WTC11 (cell line): ENCODE measurements around the gene SLC66A2. TPM values are rescaled to one million over a fixed set of nuclear protein-coding genes. Genes with fewer than 3 reads are reported as not detected.

Experiments
- ATAC-seq: fragments of 200-7000 bp; cut with Tn5 transposase; 2 replicates; pipeline ENCODE4 v1.10.0; 2021; ENCODE audit warnings: mild to moderate bottlenecking, moderate library complexity
- CTCF ChIA-PET: fragments of 300-600 bp; sonication (Branson Sonifier 250); formaldehyde crosslinking; loops from one replicate; lab custom pipeline; 2021; ENCODE audit warnings: antibody characterized with exemption; lab: Charles Lee
- POLR2A ChIA-PET: fragments of 350-600 bp; sonication (Branson Sonifier 250); formaldehyde crosslinking; loops from one replicate; lab custom pipeline; 2021; ENCODE audit warnings: antibody characterized with exemption; lab: Charles Lee
- DNase-seq: peaks from one replicate; pipeline ENCODE4 v3.0.0; 2021; ENCODE audit warnings: low spot score
- H3K27ac Mint-ChIP-seq: 2 replicates; pipeline ENCODE4 v1.8.0; 2021; ENCODE audit warnings: mixed read lengths
- H3K27me3 Mint-ChIP-seq: 2 replicates; pipeline ENCODE4 v1.8.0; 2021; ENCODE audit warnings: low read depth, mild to moderate bottlenecking, moderate library complexity, mixed read lengths
- H3K36me3 Mint-ChIP-seq: 2 replicates; pipeline ENCODE4 v1.8.0; 2021; ENCODE audit warnings: mixed read lengths
- H3K4me1 Mint-ChIP-seq: 2 replicates; pipeline ENCODE4 v1.8.0; 2022; ENCODE audit warnings: mixed read lengths
- H3K4me3 Mint-ChIP-seq: 2 replicates; pipeline ENCODE4 v1.8.0; 2021; ENCODE audit warnings: mild to moderate bottlenecking, moderate library complexity, mixed read lengths
- H3K9me3 Mint-ChIP-seq: 2 replicates; pipeline ENCODE4 v1.8.0; 2021; ENCODE audit warnings: mixed read lengths
- ATF1 ChIP-seq: sonication (generic); formaldehyde crosslinking; IDR thresholded peaks from 2 replicates; pipeline ENCODE4 v1.8.1; 2023; ENCODE audit warnings: mild to moderate bottlenecking, moderate library complexity, missing genetic modification reagents
- ATF2 ChIP-seq: sonication (generic); formaldehyde crosslinking; IDR thresholded peaks from 2 replicates; pipeline ENCODE4 v1.8.1; 2022; ENCODE audit warnings: low read depth, missing genetic modification reagents, borderline replicate concordance
- E2F1 ChIP-seq: sonication (generic); formaldehyde crosslinking; IDR thresholded peaks from 2 replicates; pipeline ENCODE4 v1.8.0; 2022; ENCODE audit warnings: mild to moderate bottlenecking, missing genetic modification reagents
- E2F4 ChIP-seq: sonication (generic); formaldehyde crosslinking; IDR thresholded peaks from 2 replicates; pipeline ENCODE4 v1.8.1; 2022; ENCODE audit warnings: low read depth, mild to moderate bottlenecking, moderate library complexity, missing genetic modification reagents, borderline replicate concordance
- GRHL2 ChIP-seq: fragments of 250-450 bp; sonication (Bioruptor Pico); IDR thresholded peaks from 2 replicates; pipeline ENCODE4 v1.8.0; 2022; ENCODE audit warnings: mild to moderate bottlenecking, moderate library complexity; ENCODE audit not compliant: insufficient replicate concordance, severe bottlenecking
- MAX ChIP-seq: sonication (generic); formaldehyde crosslinking; IDR thresholded peaks from 2 replicates; pipeline ENCODE4 v1.8.0; 2022; ENCODE audit warnings: mild to moderate bottlenecking, missing genetic modification reagents
- MYBL2 ChIP-seq: sonication (generic); formaldehyde crosslinking; IDR thresholded peaks from 2 replicates; pipeline ENCODE4 v1.8.1; 2023; ENCODE audit warnings: mild to moderate bottlenecking, moderate library complexity, missing genetic modification reagents
- NFYB ChIP-seq: sonication (generic); formaldehyde crosslinking; conservative IDR thresholded peaks from 2 replicates; pipeline ENCODE4 v1.8.0; 2022; ENCODE audit warnings: low read depth, missing genetic modification reagents
- TCF7 ChIP-seq: sonication (generic); formaldehyde crosslinking; IDR thresholded peaks from 2 replicates; pipeline ENCODE4 v1.8.0; 2022; ENCODE audit warnings: mild to moderate bottlenecking, low read depth, missing genetic modification reagents, moderate library complexity
- TP53 ChIP-seq: sonication (generic); formaldehyde crosslinking; IDR thresholded peaks from 2 replicates; pipeline ENCODE4 v1.8.1; 2023; ENCODE audit warnings: mild to moderate bottlenecking, missing genetic modification reagents
- ZBTB43 ChIP-seq: sonication (generic); formaldehyde crosslinking; IDR thresholded peaks from 2 replicates; pipeline ENCODE4 v1.8.1; 2023; ENCODE audit warnings: mild to moderate bottlenecking, missing genetic modification reagents
- ZNF317 ChIP-seq: sonication (generic); formaldehyde crosslinking; IDR thresholded peaks from 2 replicates; pipeline ENCODE4 v1.8.1; 2023; ENCODE audit warnings: low read depth, mild to moderate bottlenecking, moderate library complexity, missing genetic modification reagents, borderline replicate concordance
- ZNF425 ChIP-seq: fragments of 250-450 bp; sonication (Bioruptor Pico); conservative IDR thresholded peaks from 2 replicates; pipeline ENCODE4 v1.9.0; 2021; ENCODE audit warnings: mild to moderate bottlenecking
- total RNA-seq: library from RNA; stranded (reverse); gene quantifications from 3 replicates; pipeline ENCODE4 v1.2.3, GENCODE V29; 2021

Gene SLC66A2
- total RNA-seq, 1 experiment from 2014 or later: 20.9 TPM

GRCh38 chr18:79953971-79954651 is 2.7 kb upstream of the SLC66A2 start:
- H3K4me1 Mint-ChIP-seq: peaks cover 29% of the 10 kb centered on the region
- H3K4me3 Mint-ChIP-seq: no peak overlapping the region
- CTCF ChIA-PET: interaction anchor here (0.8 to 2.2 kb wide), 3 partner anchors 20 to 246 kb away, joined by 3 to 7 read pairs (median 3); no protein-coding TSS in a partner anchor
- TF ChIP-seq E2F1 (CRISPR knock-in tag): no peak
- TF ChIP-seq TP53: no peak
- TF ChIP-seq ZNF425 (CRISPR knock-in tag): no peak
- no peak for TF ChIP-seq GRHL2 (CRISPR knock-in tag)
- no peak for TF ChIP-seq TCF7 (CRISPR knock-in tag)
- no peak for TF ChIP-seq ATF2
- no peaks in the 10 kb centered on the region for H3K36me3 Mint-ChIP-seq
- POLR2A ChIA-PET: no interaction called here
- H3K27me3 Mint-ChIP-seq: peaks cover 85% of the 10 kb centered on the region
- DNase-seq (no peak), ATAC-seq (no peak)
- no peak overlapping the region for H3K27ac Mint-ChIP-seq
- H3K9me3 Mint-ChIP-seq: no peaks in the 10 kb centered on the region

- ATAC-seq (peak; percentile 35), DNase-seq (peak; percentile 44)
- Mint-ChIP-seq H3K27me3 (peaks cover 78% of the 10 kb centered on the region), H3K4me1 (peaks cover 24% of the 10 kb centered on the region), H3K4me3 (peak overlapping the region; percentile 60), H3K27ac (no peak overlapping the region), H3K9me3 (no peaks in the 10 kb centered on the region), H3K36me3 (no peaks in the 10 kb centered on the region)
- ChIA-PET CTCF (interaction anchor here (0.6 to 2.2 kb wide), 6 partner anchors 9 to 247 kb away, joined by 3 to 7 read pairs (median 4); partner anchors contain the start of gene KCNG2), POLR2A (interaction anchor here (0.7 to 1.0 kb wide), 2 partner anchors 81 to 143 kb away, joined by 3 to 4 read pairs; no protein-coding TSS in a partner anchor)
- no peak for TF ChIP-seq ZBTB43 (CRISPR knock-in tag)
- TF ChIP-seq ZNF425 (CRISPR knock-in tag): no peak
- TF ChIP-seq NFYB (CRISPR knock-in tag): peak; percentile 70
- TF ChIP-seq ZNF317: no peak
- no peak for TF ChIP-seq MYBL2 (CRISPR knock-in tag)
- TF ChIP-seq ATF1 (CRISPR knock-in tag): no peak
- no peak for TF ChIP-seq E2F4
- no peak for TF ChIP-seq MAX (CRISPR knock-in tag)
These were observed 1.6 kb upstream of the SLC66A2 start for GRCh38 chr18:79952996-79953559.
